Osteoblast (primary cell): ENCODE measurements around the gene FMO4. TPM values are rescaled to one million over a fixed set of nuclear protein-coding genes. Genes with fewer than 3 reads are reported as not detected.
"Not testable (repeated sequence)": the region's sequence is repeated elsewhere in the genome, so short reads cannot be mapped to it uniquely, and the experiment has no call there.

Experiments used
- DNase-seq: peaks from one replicate; pipeline ENCODE4 v3.0.0; 2011; ENCODE audit warnings: low spot score, mixed read lengths; ENCODE audit not compliant: insufficient read length; ENCODE audit errors: missing footprints
- H2AFZ ChIP-seq: 2 replicates; pipeline ENCODE4 v1.6.0; 2011; ENCODE audit warnings: mild to moderate bottlenecking, low read length
- H3K27ac ChIP-seq: 2 replicates; pipeline ENCODE4 v1.5.1; 2011; ENCODE audit warnings: mild to moderate bottlenecking, low read depth, low read length, moderate library complexity
- H3K27me3 ChIP-seq: 2 replicates; pipeline ENCODE4 v1.6.0; 2012; ENCODE audit warnings: mild to moderate bottlenecking, control low read depth, inconsistent platforms, low read length, moderate library complexity; ENCODE audit not compliant: insufficient read depth
- H3K36me3 ChIP-seq: 2 replicates; pipeline ENCODE4 v1.5.1; 2011; ENCODE audit warnings: mild to moderate bottlenecking, low read length, control low read depth, moderate library complexity; ENCODE audit not compliant: insufficient read depth
- H3K4me1 ChIP-seq: 2 replicates; pipeline ENCODE4 v1.5.1; 2011; ENCODE audit warnings: mild to moderate bottlenecking, low read length, control low read depth, moderate library complexity; ENCODE audit not compliant: insufficient read depth
- H3K4me2 ChIP-seq: 2 replicates; pipeline ENCODE4 v1.6.0; 2011; ENCODE audit warnings: mild to moderate bottlenecking, low read length; ENCODE audit not compliant: insufficient read depth
- H3K4me3 ChIP-seq: fragments of 200-600 bp; sonication (generic); 3 replicates; pipeline ENCODE4 v1.5.1; 2012; ENCODE audit warnings: mild to moderate bottlenecking, low read length, inconsistent platforms; ENCODE audit not compliant: insufficient read depth
- H3K79me2 ChIP-seq: 2 replicates; pipeline ENCODE4 v1.6.0; 2012; ENCODE audit warnings: mild to moderate bottlenecking, low read length, control low read depth, inconsistent platforms; ENCODE audit not compliant: insufficient read depth
- H3K9me3 ChIP-seq: 2 replicates; pipeline ENCODE4 v1.5.1; 2011; ENCODE audit warnings: low read depth, low read length, control low read depth
- H4K20me1 ChIP-seq: 2 replicates; pipeline ENCODE4 v1.6.0; 2012; ENCODE audit warnings: mild to moderate bottlenecking, low read length, control low read depth; ENCODE audit not compliant: insufficient read depth
- CTCF ChIP-seq: IDR thresholded peaks from 2 replicates; pipeline ENCODE4 v1.5.1; 2011; ENCODE audit warnings: mild to moderate bottlenecking, low read depth, low read length, moderate library complexity; ENCODE audit errors: extremely low read depth
- total RNA-seq: library from RNA; depleted of rRNA; stranded (reverse); fragments of >200 nt; gene quantifications from 2 replicates; pipeline ENCODE4 v1.2.3, GENCODE V29; 2012

Gene FMO4
- total RNA-seq, 1 donor: 3.6 TPM

GRCh38 chr1:171366816-171367215, 52.8 kb downstream of the FMO4 start:
- no peaks in the 10 kb centered on the region for H4K20me1 ChIP-seq
- no peak overlapping the region for H3K4me2 ChIP-seq
- no peak for TF ChIP-seq CTCF
- H3K4me1 ChIP-seq: no peaks in the 10 kb centered on the region
- H3K4me3 ChIP-seq: no peak overlapping the region
- H3K79me2 ChIP-seq: no peaks in the 10 kb centered on the region
- H3K36me3 ChIP-seq: no peaks in the 10 kb centered on the region
- no peaks in the 10 kb centered on the region for H3K27me3 ChIP-seq
- DNase-seq: no peak
- no peak overlapping the region for H3K27ac ChIP-seq
- no peak overlapping the region for H2AFZ ChIP-seq
- no peaks in the 10 kb centered on the region for H3K9me3 ChIP-seq

GRCh38 chr1:171367436-171367835, 53.5 kb downstream of the FMO4 start:
- H3K4me1 ChIP-seq: no peaks in the 10 kb centered on the region
- no peak overlapping the region for H3K4me2 ChIP-seq
- no peak overlapping the region for H2AFZ ChIP-seq
- H3K9me3 ChIP-seq: no peaks in the 10 kb centered on the region
- H3K79me2 ChIP-seq: no peaks in the 10 kb centered on the region
- no peak for TF ChIP-seq CTCF
- H3K4me3 ChIP-seq: no peak overlapping the region
- H4K20me1 ChIP-seq: no peaks in the 10 kb centered on the region
- no peak for DNase-seq
- H3K27me3 ChIP-seq: no peaks in the 10 kb centered on the region
- H3K36me3 ChIP-seq: no peaks in the 10 kb centered on the region
- no peak overlapping the region for H3K27ac ChIP-seq

GRCh38 chr1:171372418-171373084, 58.6 kb downstream of the FMO4 start:
- no peaks in the 10 kb centered on the region for H4K20me1 ChIP-seq
- H3K36me3 ChIP-seq: no peaks in the 10 kb centered on the region
- no peaks in the 10 kb centered on the region for H3K4me1 ChIP-seq
- H3K4me3 ChIP-seq: no peak overlapping the region
- no peaks in the 10 kb centered on the region for H3K9me3 ChIP-seq
- TF ChIP-seq CTCF: no peak
- H3K27me3 ChIP-seq: no peaks in the 10 kb centered on the region
- DNase-seq: no peak
- no peak overlapping the region for H3K27ac ChIP-seq
- H2AFZ ChIP-seq: no peak overlapping the region
- H3K79me2 ChIP-seq: no peaks in the 10 kb centered on the region
- no peak overlapping the region for H3K4me2 ChIP-seq

GRCh38 chr1:171373357-171374122, 59.6 kb downstream of the FMO4 start:
- not testable (repeated sequence) for H3K27ac ChIP-seq, H3K27me3 ChIP-seq, H3K4me3 ChIP-seq, H3K4me1 ChIP-seq, DNase-seq, H3K4me2 ChIP-seq, H3K9me3 ChIP-seq, H2AFZ ChIP-seq, H3K36me3 ChIP-seq, H3K79me2 ChIP-seq, H4K20me1 ChIP-seq
